MV-4-11 (cell line): ENCODE results near the gene PDLIM5.

Experiments used
- DNase-seq: peaks from one replicate; lab custom pipeline; 2025; lab: John Stamatoyannopoulos, UW

Gene PDLIM5

DNA sequence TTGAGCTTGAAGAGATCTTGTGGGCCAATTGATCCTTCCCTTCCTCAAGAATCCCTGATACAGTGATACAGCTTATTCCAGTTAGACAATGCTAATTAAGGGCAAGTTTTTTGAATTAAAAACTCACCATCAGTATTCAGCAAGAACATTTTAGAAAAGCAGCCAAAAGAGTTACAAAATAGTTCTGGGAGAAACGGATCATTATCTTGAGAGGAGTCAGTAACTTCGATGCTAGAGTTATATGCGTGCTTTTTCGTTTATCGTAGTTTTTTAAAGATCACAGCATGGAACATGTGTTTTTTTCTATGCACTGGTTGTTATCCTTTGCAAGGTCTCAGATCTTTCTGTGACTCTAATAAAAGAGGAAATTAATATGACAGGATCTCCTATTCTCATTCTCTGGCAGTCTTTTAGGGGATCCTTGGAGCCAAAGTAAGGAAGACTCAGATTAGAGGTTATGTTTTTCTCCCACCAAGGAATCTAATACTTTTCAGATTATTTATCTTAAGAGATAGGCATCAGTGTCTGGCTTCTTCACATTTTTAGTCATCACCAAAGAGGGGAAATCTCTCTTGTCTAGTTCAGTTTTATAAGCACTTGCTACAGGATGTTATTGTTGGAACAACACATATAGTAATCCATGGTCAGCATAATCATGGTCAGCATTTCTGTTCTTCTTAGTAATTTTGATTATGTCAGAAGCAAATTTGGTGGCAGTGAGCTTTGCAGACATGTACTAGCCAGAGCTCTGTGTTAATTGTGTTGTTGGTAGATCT lies 109.7 kb downstream of the PDLIM5 start:
- no peak for DNase-seq

- DNase-seq: no peak
Observed at GRCh38 chr4:94562285-94562684, 110.5 kb downstream of the PDLIM5 start.

DNA sequence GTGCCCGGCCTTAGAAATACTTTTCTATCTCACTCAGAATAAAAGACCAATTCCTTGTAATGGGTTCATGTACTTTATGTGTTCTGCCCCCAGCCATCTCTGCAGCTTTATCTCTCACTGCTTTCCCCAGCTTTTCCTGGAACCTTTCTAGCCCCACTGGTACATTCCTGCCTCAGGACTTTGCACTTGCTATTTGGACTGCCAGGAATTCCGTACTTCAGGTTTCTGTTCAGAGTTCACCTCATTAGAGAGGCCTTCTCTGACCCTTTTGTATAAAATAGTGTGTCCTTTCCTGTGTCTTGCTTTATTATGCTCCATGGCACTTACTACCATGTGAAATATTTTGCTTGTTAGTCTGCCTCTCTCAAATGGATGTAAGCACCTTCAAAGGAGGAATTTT lies 112.5 kb downstream of the PDLIM5 start:
- no peak for DNase-seq

DNA sequence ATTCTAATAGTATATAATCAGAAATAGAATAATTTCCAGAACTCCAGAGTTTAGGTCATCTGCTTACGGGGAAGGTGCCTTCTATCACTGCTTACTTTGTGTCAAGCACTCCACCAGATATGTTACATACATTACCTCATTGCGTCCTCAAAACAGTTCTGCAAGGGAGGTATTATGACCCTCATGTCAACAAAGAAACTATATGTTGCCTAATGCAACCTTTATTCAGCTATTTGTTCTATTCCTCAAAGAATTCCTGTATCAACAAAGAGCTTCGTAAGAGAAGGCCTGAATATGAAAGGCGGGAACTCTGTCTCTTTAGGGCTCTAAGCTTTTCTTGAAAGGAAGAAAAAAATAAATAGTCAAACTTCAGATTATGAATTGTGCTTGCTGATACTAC lies 114.7 kb downstream of the PDLIM5 start:
- DNase-seq: no peak

GRCh38 chr4:94567811-94568210 lies 116.1 kb downstream of the PDLIM5 start:
- no peak for DNase-seq

GRCh38 chr4:94570558-94570957 lies 118.8 kb downstream of the PDLIM5 start:
- no peak for DNase-seq

DNA sequence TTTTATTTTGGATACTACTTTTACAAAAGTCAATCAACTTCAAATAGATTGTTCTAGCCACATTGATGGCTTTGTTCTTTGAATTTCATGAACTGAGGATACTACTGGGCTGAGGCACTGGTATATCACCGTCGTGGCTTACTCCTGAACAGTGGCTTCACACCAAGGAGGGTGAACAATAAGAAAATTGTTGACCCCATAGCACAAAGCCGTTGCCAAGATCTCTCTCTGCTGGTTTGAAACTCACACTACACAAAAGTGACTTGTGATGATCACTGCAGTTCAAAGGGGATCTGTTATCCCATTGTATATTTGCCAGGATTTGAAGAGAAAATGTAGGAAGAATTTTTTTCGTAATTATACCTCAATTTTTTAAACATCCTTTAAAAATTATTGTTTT lies 119.6 kb downstream of the PDLIM5 start:
- no peak for DNase-seq

- peak; percentile 1 for DNase-seq
Observed at GRCh38 chr4:94571715-94572114, 120.0 kb downstream of the PDLIM5 start.

DNA sequence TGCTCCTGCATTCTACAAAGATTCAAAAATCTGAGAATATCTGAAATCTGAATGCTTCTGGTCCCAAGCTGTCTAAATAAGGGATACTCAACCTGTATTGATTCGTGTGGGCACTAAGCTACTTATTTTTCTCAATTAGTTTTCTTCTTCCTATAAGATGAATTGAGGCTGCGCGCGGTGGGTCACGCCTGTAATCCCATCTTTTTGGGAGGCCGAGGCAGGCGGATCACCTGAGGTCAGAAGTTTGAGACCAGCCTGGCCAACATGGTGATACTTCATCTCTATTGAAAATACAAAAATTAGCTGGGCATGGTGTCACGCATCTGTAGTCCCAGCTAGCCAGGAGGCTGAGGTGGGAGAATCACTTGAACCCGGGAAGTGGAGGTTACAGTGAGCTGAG lies 122.3 kb downstream of the PDLIM5 start:
- DNase-seq: no peak

- DNase-seq: no peak
Observed at GRCh38 chr4:94574616-94575015, 122.9 kb downstream of the PDLIM5 start.

DNA sequence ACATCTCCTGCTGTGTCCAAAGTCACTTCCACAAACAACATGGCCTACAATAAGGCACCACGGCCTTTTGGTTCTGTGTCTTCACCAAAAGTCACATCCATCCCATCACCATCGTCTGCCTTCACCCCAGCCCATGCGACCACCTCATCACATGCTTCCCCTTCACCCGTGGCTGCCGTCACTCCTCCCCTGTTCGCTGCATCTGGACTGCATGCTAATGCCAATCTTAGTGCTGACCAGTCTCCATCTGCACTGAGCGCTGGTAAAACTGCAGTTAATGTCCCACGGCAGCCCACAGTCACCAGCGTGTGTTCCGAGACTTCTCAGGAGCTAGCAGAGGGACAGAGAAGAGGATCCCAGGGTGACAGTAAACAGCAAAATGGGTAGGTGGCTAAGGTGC lies 123.9 kb downstream of the PDLIM5 start:
- no peak for DNase-seq

DNA sequence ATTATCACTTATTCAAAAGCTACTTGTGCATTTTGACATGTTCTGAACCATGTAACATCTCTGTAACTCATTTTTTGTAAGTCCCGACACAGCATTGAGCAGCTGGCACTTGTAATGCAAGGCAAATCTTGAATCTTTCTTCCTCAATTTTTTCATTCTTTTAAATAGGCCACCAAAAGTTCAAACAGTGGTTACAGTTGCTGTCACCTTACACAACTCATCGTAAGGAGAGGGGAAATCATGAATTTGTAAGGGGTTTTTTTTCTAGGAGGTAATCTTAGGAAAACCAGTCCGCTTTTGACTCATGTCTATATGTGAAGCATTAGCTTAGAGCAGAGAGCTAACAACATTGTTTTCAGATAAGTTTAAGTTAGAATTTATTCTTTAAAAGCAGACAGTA lies 124.5 kb downstream of the PDLIM5 start:
- DNase-seq: peak; percentile 34

DNA sequence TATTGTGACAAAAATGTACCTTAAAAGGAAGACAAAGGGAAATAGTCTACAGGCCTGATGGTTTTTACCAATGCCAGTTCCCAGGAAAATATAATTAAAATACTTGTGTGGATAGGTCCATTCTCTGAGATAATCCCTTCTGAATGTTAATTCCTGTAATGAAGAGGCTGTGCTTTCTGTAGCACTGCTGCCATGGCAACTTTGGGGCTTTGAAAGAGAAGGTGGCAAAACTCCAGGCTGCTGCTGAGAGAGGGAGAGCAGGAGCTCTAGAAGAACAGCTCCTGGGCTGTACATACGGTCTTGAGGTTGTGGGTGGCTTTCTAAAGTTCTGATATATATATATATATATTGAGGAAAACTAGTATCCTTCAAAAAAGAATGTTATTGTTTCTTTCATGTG lies 125.4 kb downstream of the PDLIM5 start:
- no peak for DNase-seq

GRCh38 chr4:94578195-94578594 lies 126.5 kb downstream of the PDLIM5 start:
- no peak for DNase-seq

- DNase-seq: no peak
Observed at GRCh38 chr4:94581766-94582165, 130.0 kb downstream of the PDLIM5 start.

DNA sequence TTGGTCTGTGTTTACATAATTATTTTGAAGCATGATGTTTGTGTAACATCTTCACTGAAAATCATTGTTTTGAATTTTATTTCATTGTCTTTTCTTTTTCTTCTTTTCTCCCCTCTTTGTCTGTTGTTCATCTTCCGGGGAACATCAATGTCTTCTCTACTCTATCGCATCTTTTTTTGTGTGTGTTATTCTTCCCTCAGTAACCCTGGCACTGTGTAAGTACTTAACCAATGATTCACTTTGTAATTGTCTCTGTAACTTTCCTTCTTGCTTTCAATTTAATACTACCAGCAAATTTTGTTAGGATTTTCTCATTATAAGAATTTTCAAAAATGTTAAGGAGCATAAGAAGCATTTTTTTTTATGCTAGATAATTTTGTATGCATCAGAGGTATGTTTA lies 130.8 kb downstream of the PDLIM5 start:
- DNase-seq: no peak

DNA sequence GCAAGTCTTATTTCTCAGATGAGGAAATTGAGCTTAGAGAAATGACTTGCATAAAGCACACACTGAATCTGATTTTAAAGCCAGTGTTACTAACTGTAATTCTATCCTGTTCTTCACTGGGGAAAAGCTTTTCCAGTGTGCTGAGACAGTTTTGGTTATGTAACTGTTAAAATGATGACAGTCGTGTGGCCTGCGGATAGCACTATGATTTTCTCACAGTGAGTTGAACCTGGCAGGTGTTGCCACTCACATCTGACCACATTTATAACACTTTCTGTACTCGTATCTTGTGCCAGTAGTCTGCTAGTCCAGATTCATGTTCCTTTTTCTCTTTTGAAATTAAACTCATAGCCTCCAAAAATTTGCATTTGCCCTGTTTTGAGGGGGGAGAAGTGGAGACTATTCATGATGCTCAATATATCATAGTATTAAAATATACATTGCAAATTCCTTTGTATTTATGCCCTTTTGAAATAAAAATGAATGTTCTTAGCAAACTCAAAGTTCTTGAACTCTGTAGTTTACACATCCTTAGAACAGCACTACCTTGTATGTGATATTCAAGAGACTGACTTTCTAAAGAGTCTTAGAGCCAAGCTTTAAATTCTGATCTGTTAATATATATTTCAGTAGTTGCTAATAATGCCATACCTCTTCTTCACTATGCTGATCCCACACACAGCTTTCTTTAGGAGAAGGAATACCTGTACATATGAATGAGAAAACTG lies 132.3 kb downstream of the PDLIM5 start:
- no peak for DNase-seq

DNA sequence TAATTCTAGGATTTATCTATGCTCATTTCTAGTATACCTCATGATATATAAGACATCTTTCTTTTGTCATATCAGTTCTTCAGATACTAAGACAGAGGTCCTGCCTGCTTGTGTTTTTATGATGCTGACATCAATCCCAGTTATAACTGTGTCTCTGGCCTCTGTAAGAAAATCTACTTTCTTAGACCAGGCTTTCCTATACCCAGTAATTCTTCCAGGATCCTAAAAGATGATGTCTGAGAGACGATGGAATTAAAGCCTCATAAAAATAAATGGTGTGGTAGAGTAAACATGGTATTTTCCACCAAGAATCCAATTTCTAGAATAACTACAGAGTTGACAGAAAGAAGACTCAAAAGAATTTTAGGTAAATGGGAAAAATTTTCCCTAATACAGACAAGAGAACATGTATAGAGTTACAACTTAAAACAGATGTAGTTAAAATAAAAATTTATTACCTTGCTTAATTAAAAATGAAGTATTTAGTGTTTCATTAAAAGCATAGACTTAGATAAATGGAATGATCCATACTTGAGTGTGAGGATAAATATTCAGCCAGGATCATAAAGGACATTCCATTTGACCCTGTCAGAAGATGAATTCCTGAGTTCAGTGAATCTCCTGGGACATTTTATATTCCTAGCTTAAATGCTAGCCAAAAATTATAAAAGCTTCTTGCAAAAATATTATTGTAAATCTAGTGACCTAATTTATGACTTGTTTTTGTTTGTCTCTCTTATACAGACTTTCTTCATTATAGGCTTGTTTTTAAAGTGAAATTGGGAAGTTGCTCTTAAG lies 137.4 kb downstream of the PDLIM5 start:
- no peak for DNase-seq

DNA sequence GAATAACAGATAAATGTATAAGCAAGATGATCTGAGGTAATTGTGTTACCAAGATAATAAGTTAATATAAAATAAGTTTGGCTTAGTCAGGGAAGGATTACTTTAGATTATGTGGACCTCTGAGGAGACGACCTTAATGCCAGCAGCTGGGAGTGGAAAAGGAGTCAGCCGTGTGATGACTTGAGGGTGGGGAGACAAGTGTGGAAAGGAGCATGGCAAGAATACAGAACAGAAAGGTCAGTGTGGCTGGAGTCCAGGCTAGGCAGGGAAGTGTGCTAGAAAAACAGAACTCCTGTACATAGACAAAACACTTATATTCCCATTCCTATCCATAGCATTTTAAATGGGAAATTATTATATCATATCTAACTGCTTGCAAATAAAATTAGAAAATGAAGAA lies 138.8 kb downstream of the PDLIM5 start:
- no peak for DNase-seq

GRCh38 chr4:94591289-94591688 lies 139.5 kb downstream of the PDLIM5 start:
- DNase-seq: no peak

DNA sequence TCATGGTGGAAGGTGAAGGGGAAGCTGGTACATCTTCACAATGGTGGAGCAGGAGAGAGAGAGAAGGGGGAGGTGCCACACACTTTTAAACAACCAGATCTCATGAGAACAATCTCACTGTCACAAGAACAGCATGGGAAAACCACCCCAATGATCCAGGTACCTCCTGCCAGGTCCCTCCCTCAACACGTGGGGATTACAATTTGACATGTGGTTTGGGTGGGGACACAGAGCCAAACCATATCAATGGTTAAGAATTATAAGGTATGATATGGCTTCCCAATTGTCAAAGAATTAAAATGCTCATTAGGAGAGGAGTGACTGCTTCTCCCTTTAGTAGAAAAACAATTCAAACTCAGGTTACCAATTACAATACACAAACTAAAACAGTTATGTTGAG lies 143.3 kb downstream of the PDLIM5 start:
- DNase-seq: no peak

- DNase-seq: peak; percentile 40
Observed at GRCh38 chr4:94595880-94596483, 144.2 kb downstream of the PDLIM5 start.
